Measurements from ENCODE around the gene MXRA7. TPM values are rescaled to one million over a fixed set of nuclear protein-coding genes. Genes with fewer than 3 reads are reported as not detected.
A peak's percentile ranks its signal among the peaks of the same experiment; 100 is the strongest.

Gene MXRA7
- total and polyA plus RNA-seq, 8 donors: 41.4 to 209 (median 71.6) TPM

GRCh38 chr17:76671123-76671911, 39.4 kb downstream of the MXRA7 start:
- intact Hi-C loops (cut with DNase I; ENCODE audit: low total_unique reads): no loop called here
- TF ChIP-seq POLR2A (IDR thresholded peaks at IDR 0.05): peak in 1 of 4 donors; percentile 19
- peak; percentile 50 to 85 (median 62) for TF ChIP-seq POLR2AphosphoS5 (IDR thresholded peaks at IDR 0.05)
- no peak for TF ChIP-seq EP300 (IDR thresholded peaks at IDR 0.05)
- H3K4me3 ChIP-seq: peak overlapping the region; percentile 57 to 63 (median 62)
- H3K9me3 ChIP-seq: no peaks in the 10 kb centered on the region
- H3K27me3 ChIP-seq: no peaks in the 10 kb centered on the region
- H3K36me3 ChIP-seq: peaks cover 0 to 6% (median 2%) of the 10 kb centered on the region in 4 donors
- DNase-seq: peak; percentile 100
- WGBS, 5 donors: 8 to 11% (median 10%) methylated on average over 24 to 32 of the region's 32 CpGs
- peaks cover 14 to 47% (median 30%) of the 10 kb centered on the region in 4 donors for H3K4me1 ChIP-seq
- peak overlapping the region; percentile 91 to 95 (median 92) for H3K27ac ChIP-seq

GRCh38 chr17:76670718-76671122, 40.0 kb downstream of the MXRA7 start:
- 30 to 48% (median 35%) methylated on average over 9 of the region's 9 CpGs for WGBS, 5 donors
- no peaks in the 10 kb centered on the region for H3K27me3 ChIP-seq
- peaks cover 0 to under 1% (median 0%) of the 10 kb centered on the region in 4 donors for H3K36me3 ChIP-seq
- peak overlapping the region in 1 of 4 donors; percentile 63 for H3K4me3 ChIP-seq
- peak overlapping the region; percentile 91 to 95 (median 92) for H3K27ac ChIP-seq
- intact Hi-C loops (cut with DNase I; ENCODE audit: low total_unique reads): no loop called here
- no peak for TF ChIP-seq EP300 (IDR thresholded peaks at IDR 0.05)
- no peak for TF ChIP-seq CTCF (IDR thresholded peaks at IDR 0.05)
- H3K4me1 ChIP-seq: peaks cover 14 to 47% (median 30%) of the 10 kb centered on the region in 4 donors
- DNase-seq: no peak
- no peaks in the 10 kb centered on the region for H3K9me3 ChIP-seq

- Histone ChIP-seq H3K36me3 (no peaks in the 10 kb centered on the region), H3K27me3 (no peaks in the 10 kb centered on the region), H3K9me3 (no peaks in the 10 kb centered on the region), H3K4me1 (peaks cover 14 to 47% (median 30%) of the 10 kb centered on the region in 4 donors), H3K27ac (peak overlapping the region in 4 of 5 donors; percentile 91 to 93 (median 92)), H3K4me3 (no peak overlapping the region)
- intact Hi-C loops (cut with DNase I; ENCODE audit: low total_unique reads): no loop called here
- peak; percentile 64 to 78 for DNase-seq
- WGBS, 5 donors: 70 to 75% (median 72%) methylated on average over 9 of the region's 9 CpGs
- no peak for TF ChIP-seq EP300 (IDR thresholded peaks at IDR 0.05)
- no peak for TF ChIP-seq CTCF (IDR thresholded peaks at IDR 0.05)
- no peak for TF ChIP-seq POLR2A (IDR thresholded peaks at IDR 0.05)
- peak in 1 of 3 donors; percentile 61 for TF ChIP-seq POLR2AphosphoS5 (IDR thresholded peaks at IDR 0.05)
Observed at GRCh38 chr17:76670020-76670717, 40.6 kb downstream of the MXRA7 start.

GRCh38 chr17:76667786-76668453, 42.8 kb downstream of the MXRA7 start:
- 56 to 76% (median 74%) methylated on average over 14 of the region's 14 CpGs for WGBS, 5 donors
- intact Hi-C loops (cut with DNase I; ENCODE audit: low total_unique reads): no loop called here
- TF ChIP-seq EP300 (IDR thresholded peaks at IDR 0.05) (no peak), POLR2A (IDR thresholded peaks at IDR 0.05) (no peak), POLR2AphosphoS5 (IDR thresholded peaks at IDR 0.05) (no peak), CTCF (IDR thresholded peaks at IDR 0.05) (no peak)
- no peaks in the 10 kb centered on the region for H3K27me3 ChIP-seq
- DNase-seq: no peak
- H3K27ac ChIP-seq: no peak overlapping the region
- H3K4me3 ChIP-seq: no peak overlapping the region
- H3K4me1 ChIP-seq: peaks cover 14 to 41% (median 26%) of the 10 kb centered on the region in 4 donors
- H3K9me3 ChIP-seq: no peaks in the 10 kb centered on the region
- no peaks in the 10 kb centered on the region for H3K36me3 ChIP-seq

Data from stomach (tissue), 9 donors.